IPS-15b (cell line): Measurements from ENCODE around the gene TPR.

Experiments used
- H3K27me3 ChIP-seq: one replicate; pipeline ENCODE4 v1.6.1; 2013; ENCODE audit warnings: low read length; ENCODE audit not compliant: control insufficient read depth, insufficient read depth
- H3K36me3 ChIP-seq: one replicate; pipeline ENCODE4 v1.6.1; 2013; ENCODE audit warnings: low read length; ENCODE audit not compliant: control insufficient read depth, insufficient read depth
- H3K4me1 ChIP-seq: one replicate; pipeline ENCODE4 v1.6.1; 2013; ENCODE audit warnings: mild to moderate bottlenecking, low read length; ENCODE audit not compliant: control insufficient read depth, insufficient read depth
- H3K4me3 ChIP-seq: one replicate; pipeline ENCODE4 v1.5.1; 2013; ENCODE audit warnings: low read depth, low read length
- H3K9ac ChIP-seq: one replicate; pipeline ENCODE4 v1.6.1; 2013; ENCODE audit warnings: low read depth, mild to moderate bottlenecking, low read length
- H3K9me3 ChIP-seq: one replicate; pipeline ENCODE4 v1.6.1; 2013; ENCODE audit warnings: mild to moderate bottlenecking, low read length; ENCODE audit not compliant: control insufficient read depth, insufficient read depth

TPR gene

GRCh38 chr1:186325239-186325638, 49.8 kb downstream of the TPR start:
- Histone ChIP-seq H3K9ac (no peak overlapping the region), H3K27me3 (no peaks in the 10 kb centered on the region), H3K9me3 (no peaks in the 10 kb centered on the region), H3K36me3 (peaks cover 19% of the 10 kb centered on the region), H3K4me1 (no peaks in the 10 kb centered on the region), H3K4me3 (no peak overlapping the region)

DNA sequence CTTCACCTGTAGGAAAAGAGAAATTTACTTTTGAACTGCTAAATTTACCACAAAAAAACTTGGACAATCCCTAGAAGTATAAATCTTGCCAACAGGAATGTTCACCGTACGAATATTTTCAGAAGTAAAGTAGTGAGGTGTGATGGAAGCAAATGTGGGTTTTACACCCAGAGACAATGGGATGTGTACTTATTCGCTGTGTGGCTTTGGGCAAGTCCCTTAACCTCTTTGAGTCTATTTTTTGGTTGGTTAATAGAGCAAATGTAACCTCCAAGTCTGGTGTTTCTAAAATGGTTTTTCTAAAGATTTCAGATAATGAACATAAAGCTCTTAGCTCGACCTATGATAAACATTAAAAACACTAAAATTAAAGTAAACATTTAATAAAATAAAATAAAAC, 51.2 kb downstream of the TPR start:
- Histone ChIP-seq H3K4me1 (no peaks in the 10 kb centered on the region), H3K4me3 (no peak overlapping the region), H3K36me3 (peaks cover 18% of the 10 kb centered on the region), H3K9me3 (no peaks in the 10 kb centered on the region), H3K27me3 (no peaks in the 10 kb centered on the region), H3K9ac (no peak overlapping the region)

GRCh38 chr1:186315570-186315969, 59.5 kb downstream of the TPR start:
- Histone ChIP-seq H3K27me3 (no peaks in the 10 kb centered on the region), H3K4me1 (no peaks in the 10 kb centered on the region), H3K36me3 (peaks cover 9% of the 10 kb centered on the region), H3K9me3 (no peaks in the 10 kb centered on the region), H3K4me3 (no peak overlapping the region), H3K9ac (no peak overlapping the region)

DNA sequence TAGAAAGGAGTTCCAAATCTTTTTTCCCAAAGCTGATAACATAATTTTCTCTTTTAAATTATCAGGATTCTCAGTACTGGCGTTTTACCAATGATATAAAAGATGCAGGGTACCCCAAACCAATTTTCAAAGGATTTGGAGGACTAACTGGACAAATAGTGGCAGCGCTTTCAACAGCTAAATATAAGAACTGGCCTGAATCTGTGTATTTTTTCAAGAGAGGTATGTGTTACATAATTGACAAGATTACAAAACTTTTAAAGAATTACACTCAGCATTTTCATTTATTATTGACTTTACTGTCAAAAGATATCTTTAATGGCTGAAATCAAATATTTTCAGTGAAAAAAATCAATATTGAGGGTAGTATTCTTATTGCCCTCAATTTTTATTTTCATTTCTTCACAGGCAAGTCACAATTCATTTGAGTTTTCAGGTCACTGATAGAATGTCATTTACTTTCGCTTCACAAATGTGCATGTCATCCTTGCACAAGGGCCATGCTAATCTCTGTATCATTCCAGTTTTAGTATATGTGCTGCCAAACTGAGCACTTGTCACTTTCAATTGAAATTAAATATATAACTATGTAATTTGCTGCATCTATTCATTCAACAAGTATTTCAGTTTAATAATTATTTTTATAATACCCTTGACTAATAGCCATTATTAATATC, 63.5 kb downstream of the TPR start:
- no peak overlapping the region for H3K4me3 ChIP-seq
- H3K4me1 ChIP-seq: no peaks in the 10 kb centered on the region
- peaks cover 2% of the 10 kb centered on the region for H3K36me3 ChIP-seq
- no peaks in the 10 kb centered on the region for H3K9me3 ChIP-seq
- no peak overlapping the region for H3K9ac ChIP-seq
- no peaks in the 10 kb centered on the region for H3K27me3 ChIP-seq

GRCh38 chr1:186310307-186310706, 64.7 kb downstream of the TPR start:
- Histone ChIP-seq H3K27me3 (no peaks in the 10 kb centered on the region), H3K9me3 (no peaks in the 10 kb centered on the region), H3K4me3 (no peak overlapping the region), H3K4me1 (no peaks in the 10 kb centered on the region), H3K9ac (no peak overlapping the region), H3K36me3 (no peaks in the 10 kb centered on the region)

GRCh38 chr1:186308264-186309060, 66.6 kb downstream of the TPR start:
- no peaks in the 10 kb centered on the region for H3K27me3 ChIP-seq
- H3K4me3 ChIP-seq: no peak overlapping the region
- no peaks in the 10 kb centered on the region for H3K9me3 ChIP-seq
- no peak overlapping the region for H3K9ac ChIP-seq
- no peaks in the 10 kb centered on the region for H3K36me3 ChIP-seq
- H3K4me1 ChIP-seq: no peaks in the 10 kb centered on the region

GRCh38 chr1:186307445-186307844, 67.6 kb downstream of the TPR start:
- no peak overlapping the region for H3K4me3 ChIP-seq
- H3K36me3 ChIP-seq: no peaks in the 10 kb centered on the region
- no peaks in the 10 kb centered on the region for H3K9me3 ChIP-seq
- no peak overlapping the region for H3K9ac ChIP-seq
- no peaks in the 10 kb centered on the region for H3K4me1 ChIP-seq
- no peaks in the 10 kb centered on the region for H3K27me3 ChIP-seq

- Histone ChIP-seq H3K36me3 (no peaks in the 10 kb centered on the region), H3K9me3 (no peaks in the 10 kb centered on the region), H3K4me1 (no peaks in the 10 kb centered on the region), H3K9ac (no peak overlapping the region), H3K4me3 (no peak overlapping the region), H3K27me3 (no peaks in the 10 kb centered on the region)
Observed at GRCh38 chr1:186306533-186306932, 68.5 kb downstream of the TPR start.

DNA sequence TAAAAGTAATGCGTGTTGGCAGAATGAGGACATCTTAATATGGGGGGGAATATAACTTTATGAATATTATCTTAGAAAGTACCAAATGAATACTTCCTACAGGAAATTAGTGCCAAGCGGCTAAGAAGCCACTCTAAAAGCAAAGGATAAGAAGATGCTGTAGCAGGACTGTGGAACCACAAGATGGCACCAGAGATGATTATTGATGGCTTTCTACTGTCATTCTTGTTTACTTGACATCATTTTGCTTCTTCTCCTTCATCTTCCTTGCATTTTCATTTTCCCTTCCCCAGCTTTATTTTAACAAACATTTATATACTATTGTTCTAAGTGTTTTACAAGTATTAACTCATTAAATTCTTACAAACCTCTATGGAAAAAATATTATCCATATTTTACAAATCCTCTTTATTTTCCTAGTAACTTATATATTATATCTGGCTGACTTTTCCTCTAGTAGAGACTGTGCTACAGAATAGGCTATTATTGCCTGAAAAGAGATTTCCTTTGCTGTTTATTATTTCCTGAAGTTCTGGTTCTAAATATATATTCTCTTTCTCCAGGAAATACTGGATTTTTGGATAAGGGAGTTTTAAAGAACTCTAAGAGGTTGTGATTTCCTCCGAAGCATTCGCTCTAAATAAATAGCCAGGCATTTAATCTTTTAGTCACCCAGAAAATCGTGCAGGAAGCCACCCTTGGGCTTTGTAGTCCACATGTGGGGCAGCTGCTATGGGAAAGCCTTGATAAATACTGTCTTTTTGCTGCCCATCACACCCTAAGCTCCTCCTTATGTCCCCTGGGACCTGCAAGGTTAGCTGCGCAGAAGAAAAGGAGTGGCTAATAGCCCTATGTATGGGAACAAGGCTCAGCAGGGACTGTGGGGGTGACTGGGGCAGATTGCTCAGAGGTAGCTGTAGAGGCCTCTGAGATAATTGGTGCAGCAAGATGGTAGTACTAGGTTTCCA, 69.8 kb downstream of the TPR start:
- H3K4me1 ChIP-seq: no peaks in the 10 kb centered on the region
- no peak overlapping the region for H3K9ac ChIP-seq
- H3K36me3 ChIP-seq: no peaks in the 10 kb centered on the region
- no peaks in the 10 kb centered on the region for H3K9me3 ChIP-seq
- no peak overlapping the region for H3K4me3 ChIP-seq
- no peaks in the 10 kb centered on the region for H3K27me3 ChIP-seq

- no peak overlapping the region for H3K4me3 ChIP-seq
- H3K4me1 ChIP-seq: no peaks in the 10 kb centered on the region
- H3K9ac ChIP-seq: no peak overlapping the region
- no peaks in the 10 kb centered on the region for H3K36me3 ChIP-seq
- no peaks in the 10 kb centered on the region for H3K9me3 ChIP-seq
- no peaks in the 10 kb centered on the region for H3K27me3 ChIP-seq
Observed at GRCh38 chr1:186303911-186304310, 71.1 kb downstream of the TPR start.

GRCh38 chr1:186302381-186302920, 72.6 kb downstream of the TPR start:
- H3K4me1 ChIP-seq: no peaks in the 10 kb centered on the region

More at GRCh38 chr1:186302381-186302920, 72.6 kb downstream of the TPR start:
- Histone ChIP-seq H3K9me3 (no peaks in the 10 kb centered on the region), H3K9ac (no peak overlapping the region), H3K27me3 (no peaks in the 10 kb centered on the region), H3K4me3 (no peak overlapping the region), H3K36me3 (no peaks in the 10 kb centered on the region)
